ENCODE results near the gene STARD13. TPM values are rescaled to one million over a fixed set of nuclear protein-coding genes. Genes with fewer than 3 reads are reported as not detected.

STARD13 gene
- total RNA-seq, 2 experiments from 2014 or later: 0.57 TPM; not detected in 1

GRCh38 chr13:33158816-33159215 is 126.7 kb downstream of the STARD13 start:
- Histone ChIP-seq H3K36me3 (ENCODE audit: insufficient read depth, low read length) (no peaks in the 10 kb centered on the region), H2AFZ (ENCODE audit: low read length) (no peak overlapping the region), H3K4me3 (ENCODE audit: low read depth, low read length, poor library complexity, severe bottlenecking) (no peak overlapping the region), H3K9me2 (ENCODE audit: insufficient read depth, low read length) (no peaks in the 10 kb centered on the region), H3K4me1 (ENCODE audit: insufficient read depth, low read length, poor library complexity, severe bottlenecking) (no peaks in the 10 kb centered on the region), H3K27ac (ENCODE audit: low read depth, low read length, poor library complexity, severe bottlenecking) (no peak overlapping the region), H3K4me2 (ENCODE audit: low read length) (no peak overlapping the region), H4K20me1 (ENCODE audit: insufficient read depth, low read length) (no peaks in the 10 kb centered on the region), H3K79me2 (ENCODE audit: insufficient read depth, low read depth, low read length) (no peaks in the 10 kb centered on the region), H3K9me3 (ENCODE audit: low read length) (no peaks in the 10 kb centered on the region)
- intact Hi-C loops (cut with micrococcal nuclease; ENCODE audit: unreplicated experiment): no loop called here
- no peak for TF ChIP-seq EZH2phosphoT487 (IDR thresholded peaks at IDR 0.05; ENCODE audit: borderline replicate concordance, low read depth, low read length)
- no peak for TF ChIP-seq CTCF (conservative IDR thresholded peaks at IDR 0.05; ENCODE audit: low read length)
- ChIA-PET POLR2A (interaction anchor here (0.6 to 1.1 kb wide), 3 partner anchors 11 to 803 kb away, joined by 3 read pairs; no protein-coding TSS in a partner anchor), CTCF (ENCODE audit: unreplicated experiment) (no interaction called here)
- no TSS peak for BruUV-seq (replicated peaks)
- no peak for DNase-seq (ENCODE audit: low spot score)

GRCh38 chr13:33158271-33158670 is 127.3 kb downstream of the STARD13 start:
- no peak for DNase-seq (ENCODE audit: low spot score)
- Histone ChIP-seq H3K36me3 (ENCODE audit: insufficient read depth, low read length) (no peaks in the 10 kb centered on the region), H3K4me1 (ENCODE audit: insufficient read depth, low read length, poor library complexity, severe bottlenecking) (no peaks in the 10 kb centered on the region), H3K9me2 (ENCODE audit: insufficient read depth, low read length) (no peaks in the 10 kb centered on the region), H3K9me3 (ENCODE audit: low read length) (no peaks in the 10 kb centered on the region), H4K20me1 (ENCODE audit: insufficient read depth, low read length) (no peaks in the 10 kb centered on the region), H3K4me3 (ENCODE audit: low read depth, low read length, poor library complexity, severe bottlenecking) (no peak overlapping the region), H2AFZ (ENCODE audit: low read length) (no peak overlapping the region), H3K4me2 (ENCODE audit: low read length) (no peak overlapping the region), H3K27ac (ENCODE audit: low read depth, low read length, poor library complexity, severe bottlenecking) (no peak overlapping the region), H3K79me2 (ENCODE audit: insufficient read depth, low read depth, low read length) (no peaks in the 10 kb centered on the region)
- intact Hi-C loops (cut with micrococcal nuclease; ENCODE audit: unreplicated experiment): no loop called here
- BruUV-seq (replicated peaks): no TSS peak
- TF ChIP-seq EZH2phosphoT487 (IDR thresholded peaks at IDR 0.05; ENCODE audit: borderline replicate concordance, low read depth, low read length): no peak
- TF ChIP-seq CTCF (conservative IDR thresholded peaks at IDR 0.05; ENCODE audit: low read length): no peak
- CTCF ChIA-PET (ENCODE audit: unreplicated experiment): no interaction called here
- POLR2A ChIA-PET: interaction anchor here (1.2 kb wide), 1 partner anchor 12 kb away, joined by 3 read pairs; no protein-coding TSS in a partner anchor

- CTCF ChIA-PET (ENCODE audit: unreplicated experiment): interaction anchor here (0.6 kb wide), 1 partner anchor 383 kb away, joined by 5 read pairs; no protein-coding TSS in a partner anchor
- no peak overlapping the region for H3K4me2 ChIP-seq (ENCODE audit: low read length)
Measured at GRCh38 chr13:33154911-33155310, 130.6 kb downstream of the STARD13 start.

More at GRCh38 chr13:33154911-33155310, 130.6 kb downstream of the STARD13 start:
- intact Hi-C loops (cut with micrococcal nuclease; ENCODE audit: unreplicated experiment): no loop called here
- no TSS peak for BruUV-seq (replicated peaks)
- no peaks in the 10 kb centered on the region for H3K36me3 ChIP-seq (ENCODE audit: insufficient read depth, low read length)
- POLR2A ChIA-PET: interaction anchor here (0.5 to 0.7 kb wide), 2 partner anchors 17 to 1266 kb away, joined by 3 read pairs; no protein-coding TSS in a partner anchor
- H3K27ac ChIP-seq (ENCODE audit: low read depth, low read length, poor library complexity, severe bottlenecking): no peak overlapping the region
- no peaks in the 10 kb centered on the region for H4K20me1 ChIP-seq (ENCODE audit: insufficient read depth, low read length)
- no peaks in the 10 kb centered on the region for H3K79me2 ChIP-seq (ENCODE audit: insufficient read depth, low read depth, low read length)
- no peak overlapping the region for H3K4me3 ChIP-seq (ENCODE audit: low read depth, low read length, poor library complexity, severe bottlenecking)
- H2AFZ ChIP-seq (ENCODE audit: low read length): no peak overlapping the region
- H3K9me2 ChIP-seq (ENCODE audit: insufficient read depth, low read length): no peaks in the 10 kb centered on the region
- TF ChIP-seq EZH2phosphoT487 (IDR thresholded peaks at IDR 0.05; ENCODE audit: borderline replicate concordance, low read depth, low read length) (no peak), CTCF (conservative IDR thresholded peaks at IDR 0.05; ENCODE audit: low read length) (no peak)
- H3K9me3 ChIP-seq (ENCODE audit: low read length): no peaks in the 10 kb centered on the region
- DNase-seq (ENCODE audit: low spot score): no peak
- no peaks in the 10 kb centered on the region for H3K4me1 ChIP-seq (ENCODE audit: insufficient read depth, low read length, poor library complexity, severe bottlenecking)

Measured in OCI-LY7 (cell line).